GM04503 (cell line): Measurements from ENCODE around the gene RUNX3.

Experiments
- DNase-seq: peaks from one replicate; pipeline ENCODE4 v3.0.0-alpha.2; 2012; ENCODE audit warnings: low read depth

The RUNX3 gene

GRCh38 chr1:24878775-24879742 is 51.0 kb downstream of the RUNX3 start:
- peak; percentile 31 for DNase-seq

GRCh38 chr1:24878045-24878444 is 52.0 kb downstream of the RUNX3 start:
- DNase-seq: no peak

- DNase-seq: no peak
These were observed 54.0 kb downstream of the RUNX3 start for GRCh38 chr1:24875991-24876506.

GRCh38 chr1:24875257-24875656 is 54.8 kb downstream of the RUNX3 start:
- no peak for DNase-seq

- DNase-seq: no peak
These were observed 55.4 kb downstream of the RUNX3 start for GRCh38 chr1:24874611-24875234.

GRCh38 chr1:24874056-24874455 is 56.0 kb downstream of the RUNX3 start:
- no peak for DNase-seq

GRCh38 chr1:24873148-24873547 is 56.9 kb downstream of the RUNX3 start:
- no peak for DNase-seq

- no peak for DNase-seq
These were observed 57.8 kb downstream of the RUNX3 start for GRCh38 chr1:24872061-24872850.

- DNase-seq: no peak
These were observed 58.7 kb downstream of the RUNX3 start for GRCh38 chr1:24871306-24871901.

GRCh38 chr1:24870551-24871195 is 59.4 kb downstream of the RUNX3 start:
- DNase-seq: no peak

GRCh38 chr1:24868016-24868875 is 61.8 kb downstream of the RUNX3 start:
- DNase-seq: no peak

GRCh38 chr1:24867084-24867870 is 62.8 kb downstream of the RUNX3 start:
- no peak for DNase-seq

GRCh38 chr1:24866211-24867083 is 63.6 kb downstream of the RUNX3 start:
- DNase-seq: no peak

- no peak for DNase-seq
These were observed 64.5 kb downstream of the RUNX3 start for GRCh38 chr1:24865587-24865986.

- DNase-seq: no peak
These were observed 64.9 kb downstream of the RUNX3 start for GRCh38 chr1:24865168-24865567.

- no peak for DNase-seq
These were observed 65.7 kb downstream of the RUNX3 start for GRCh38 chr1:24864370-24864777.

- DNase-seq: no peak
These were observed 67.1 kb downstream of the RUNX3 start for GRCh38 chr1:24862775-24863483.
